Tibial nerve (tissue), 4 donors: ENCODE data around the gene EEF2KMT.
"Not testable (repeated sequence)": the region's sequence is repeated elsewhere in the genome, so short reads cannot be mapped to it uniquely, and the experiment has no call there.

Source experiments
- CTCF ChIP-seq, 5 experiments: fragments of 200-600 bp in 3 of 5; fragments of 450-650 bp in 2 of 5; sonication (generic) in 3 of 5; IDR thresholded peaks; one replicate each; pipeline ENCODE4 v1.5.1; 2016 to 2019; ENCODE audit warnings: antibody characterized with exemption in 5 of 5, mild to moderate bottlenecking in 3 of 5, moderate library complexity in 2 of 5
- EP300 ChIP-seq, 2 donors: sonication (generic); formaldehyde crosslinking; IDR thresholded peaks; one replicate each; pipeline ENCODE4 v1.6.1; 2017; ENCODE audit warnings: antibody characterized with exemption in 2 of 2, mild to moderate bottlenecking in 1 of 2
- POLR2A ChIP-seq, 2 donors: fragments of 450-650 bp; IDR thresholded peaks; one replicate each; pipeline ENCODE4 v1.6.1; 2017; ENCODE audit warnings: antibody characterized with exemption in 2 of 2, mild to moderate bottlenecking in 2 of 2, moderate library complexity in 2 of 2

GRCh38 chr16:5080996-5081395 lies 16.6 kb downstream of the EEF2KMT start:
- not testable (repeated sequence) for TF ChIP-seq POLR2A, EP300, CTCF (IDR thresholded peaks at IDR 0.05)
